T1000 (cell line): Measurements from ENCODE around the gene IER2.
"Not testable (repeated sequence)": the region's sequence is repeated elsewhere in the genome, so short reads cannot be mapped to it uniquely, and the experiment has no call there.

Experiments
- DNase-seq: peaks from one replicate; lab custom pipeline; 2025; ENCODE audit warnings: mixed read lengths; lab: John Stamatoyannopoulos, UW

The IER2 gene

GRCh38 chr19:13138171-13138915 is 11.9 kb upstream of the IER2 start:
- no peak for DNase-seq

GRCh38 chr19:13138916-13139198 is 11.4 kb upstream of the IER2 start:
- no peak for DNase-seq

GRCh38 chr19:13139633-13140311 is 10.4 kb upstream of the IER2 start:
- no peak for DNase-seq

GRCh38 chr19:13146763-13147563 is 3.2 kb upstream of the IER2 start:
- DNase-seq, result no peak

GRCh38 chr19:13149173-13149627 is 1.0 kb upstream of the IER2 start:
- DNase-seq, result not testable (repeated sequence)

- peak; percentile 46 for DNase-seq
Observed at GRCh38 chr19:13149628-13150186, 504 bp upstream of the IER2 start.

GRCh38 chr19:13150931-13151604 is 857 bp downstream of the IER2 start:
- no peak for DNase-seq

GRCh38 chr19:13151605-13152355 is 1.6 kb downstream of the IER2 start:
- DNase-seq, result peak; percentile 90

- DNase-seq, result no peak
Observed at GRCh38 chr19:13152356-13152973, 2.3 kb downstream of the IER2 start.

GRCh38 chr19:13152974-13153568 is 2.9 kb downstream of the IER2 start:
- peak; percentile 96 for DNase-seq

GRCh38 chr19:13153569-13154240 is 3.5 kb downstream of the IER2 start:
- no peak for DNase-seq

GRCh38 chr19:13154241-13154778 is 4.1 kb downstream of the IER2 start:
- peak; percentile 45 for DNase-seq

- DNase-seq, result peak; percentile 16
Observed at GRCh38 chr19:13154911-13155471, 4.8 kb downstream of the IER2 start.

GRCh38 chr19:13155472-13156359 is 5.5 kb downstream of the IER2 start:
- peak; percentile 71 for DNase-seq

- DNase-seq, result no peak
Observed at GRCh38 chr19:13159713-13160112, 9.5 kb downstream of the IER2 start.

GRCh38 chr19:13160557-13160956 is 10.3 kb downstream of the IER2 start:
- no peak for DNase-seq

GRCh38 chr19:13162724-13163608 is 12.8 kb downstream of the IER2 start:
- peak; percentile 78 for DNase-seq
